ENCODE measurements around the gene ATXN7L2.
"Not testable (repeated sequence)": the region's sequence is repeated elsewhere in the genome, so short reads cannot be mapped to it uniquely, and the experiment has no call there.

ATXN7L2 gene

GRCh38 chr1:109466452-109467300 lies 17.0 kb upstream of the ATXN7L2 start, which contains the start of gene SYPL2:
Gene SYPL2, plus strand, starts transcription at chr1:109466546. Its CDS starts 298 bp downstream, at chr1:109466844.
- H3K4me3 Mint-ChIP-seq = peak within 1 kb of the TSS; percentile 58 to 60
- DNase-seq (no peak), ATAC-seq (replicated peaks) (peak; percentile 61)
- peaks cover 0 to 2% of the 10 kb centered on the region in 2 donors for H3K4me1 Mint-ChIP-seq (ENCODE audit: low read depth in 2 of 2)
- no peaks in the 10 kb centered on the region for H3K36me3 Mint-ChIP-seq (ENCODE audit: insufficient read depth)
- H3K27ac Mint-ChIP-seq = no peak within 1 kb of the TSS
- H3K27me3 Mint-ChIP-seq = peaks cover 81 to 89% of the 10 kb centered on the region in 2 donors
- no peaks in the 10 kb centered on the region for H3K9me3 Mint-ChIP-seq

DNA sequence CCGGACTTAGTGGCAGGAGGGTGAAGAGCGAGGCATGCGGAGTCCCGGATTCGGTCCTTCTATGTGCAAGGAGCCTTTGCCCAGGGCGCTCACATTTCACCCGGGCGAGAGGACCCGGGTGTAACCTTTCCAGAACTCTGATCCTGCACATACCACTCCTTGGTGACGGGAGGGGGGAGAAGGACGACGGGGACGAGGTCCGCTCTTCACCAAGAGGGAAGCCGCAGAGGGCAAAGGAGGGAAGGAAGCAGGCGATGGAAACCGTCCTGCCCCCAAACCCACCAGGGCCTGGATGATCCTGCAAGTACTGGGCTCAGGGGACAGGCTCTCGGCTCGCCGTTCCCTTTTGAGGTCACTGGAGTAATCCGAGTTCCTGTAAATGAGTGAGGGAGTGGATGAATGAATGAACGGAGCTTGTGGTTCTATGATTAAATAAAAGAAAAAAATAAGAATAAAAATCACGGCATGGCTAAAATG lies 16.4 kb upstream of the ATXN7L2 start:
- Mint-ChIP-seq H3K4me3 (peak overlapping the region; percentile 54 to 58), H3K27ac (no peak overlapping the region), H3K4me1 (ENCODE audit: low read depth in 2 of 2) (peaks cover 0 to 2% of the 10 kb centered on the region in 2 donors), H3K27me3 (peaks cover 78 to 89% of the 10 kb centered on the region in 2 donors), H3K36me3 (ENCODE audit: insufficient read depth) (no peaks in the 10 kb centered on the region), H3K9me3 (no peaks in the 10 kb centered on the region)
- DNase-seq (no peak), ATAC-seq (replicated peaks) (no peak)

DNA sequence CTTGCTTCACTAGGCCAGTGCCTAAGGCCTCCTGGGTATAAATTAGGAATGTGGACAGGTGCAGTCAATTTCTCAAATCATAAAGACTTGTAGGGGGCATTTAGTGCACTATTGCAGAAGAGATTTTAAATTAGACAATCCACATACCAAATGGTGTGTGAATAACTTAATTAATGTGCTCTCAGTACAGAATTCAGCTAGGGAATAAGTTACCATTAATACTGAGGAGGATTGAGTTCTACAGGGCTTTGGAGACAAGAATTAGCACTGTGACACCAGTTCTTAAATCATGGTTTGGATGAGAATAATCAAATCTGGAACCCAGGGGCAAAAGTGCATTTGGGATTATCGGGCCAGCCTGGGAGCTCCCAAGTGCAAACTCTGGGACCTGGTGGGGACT lies 15.6 kb upstream of the ATXN7L2 start:
- Mint-ChIP-seq H3K36me3 (ENCODE audit: insufficient read depth) (no peaks in the 10 kb centered on the region), H3K4me3 (peak overlapping the region in 1 of 2 donors; percentile 58), H3K9me3 (no peaks in the 10 kb centered on the region), H3K27me3 (peaks cover 78 to 89% of the 10 kb centered on the region in 2 donors), H3K4me1 (ENCODE audit: low read depth in 2 of 2) (peaks cover 0 to 2% of the 10 kb centered on the region in 2 donors), H3K27ac (no peak overlapping the region)
- DNase-seq (no peak), ATAC-seq (replicated peaks) (no peak)

GRCh38 chr1:109468903-109469302 lies 14.8 kb upstream of the ATXN7L2 start:
- no peak overlapping the region for H3K4me3 Mint-ChIP-seq

DNA sequence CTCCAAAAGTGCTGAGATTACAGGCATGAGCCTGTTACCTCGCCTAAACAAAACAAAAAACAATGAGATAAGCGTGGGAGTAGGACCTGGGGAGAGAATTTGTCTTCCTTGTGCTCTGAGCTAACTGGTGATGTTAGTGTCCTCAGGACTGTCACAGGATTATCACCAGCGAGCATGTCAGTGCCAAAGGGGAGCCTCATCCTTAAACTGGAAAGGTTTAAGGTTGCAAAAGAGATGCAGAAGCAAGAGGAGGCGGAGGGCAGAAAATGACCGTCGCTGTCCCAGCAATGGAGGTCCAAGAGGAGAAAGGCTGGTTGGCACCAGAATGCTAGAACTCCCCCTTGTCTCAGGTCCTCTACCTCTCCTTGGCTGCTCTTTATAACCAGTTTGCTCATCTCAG lies 13.5 kb upstream of the ATXN7L2 start:
- no peaks in the 10 kb centered on the region for H3K9me3 Mint-ChIP-seq
- H3K27me3 Mint-ChIP-seq = peaks cover 73 to 89% of the 10 kb centered on the region in 2 donors
- ATAC-seq (replicated peaks) (no peak), DNase-seq (no peak)
- H3K4me3 Mint-ChIP-seq = no peak overlapping the region
- H3K4me1 Mint-ChIP-seq (ENCODE audit: low read depth in 2 of 2) = peaks cover 0 to 2% of the 10 kb centered on the region in 2 donors
- H3K27ac Mint-ChIP-seq = no peak overlapping the region
- H3K36me3 Mint-ChIP-seq (ENCODE audit: insufficient read depth) = no peaks in the 10 kb centered on the region

More at GRCh38 chr1:109468903-109469302, 14.8 kb upstream of the ATXN7L2 start:
- Mint-ChIP-seq H3K36me3 (ENCODE audit: insufficient read depth) (no peaks in the 10 kb centered on the region), H3K27ac (no peak overlapping the region), H3K9me3 (no peaks in the 10 kb centered on the region), H3K27me3 (peaks cover 80 to 91% of the 10 kb centered on the region in 2 donors), H3K4me1 (ENCODE audit: low read depth in 2 of 2) (peaks cover 0 to 2% of the 10 kb centered on the region in 2 donors)
- DNase-seq (no peak), ATAC-seq (replicated peaks) (no peak)

DNA sequence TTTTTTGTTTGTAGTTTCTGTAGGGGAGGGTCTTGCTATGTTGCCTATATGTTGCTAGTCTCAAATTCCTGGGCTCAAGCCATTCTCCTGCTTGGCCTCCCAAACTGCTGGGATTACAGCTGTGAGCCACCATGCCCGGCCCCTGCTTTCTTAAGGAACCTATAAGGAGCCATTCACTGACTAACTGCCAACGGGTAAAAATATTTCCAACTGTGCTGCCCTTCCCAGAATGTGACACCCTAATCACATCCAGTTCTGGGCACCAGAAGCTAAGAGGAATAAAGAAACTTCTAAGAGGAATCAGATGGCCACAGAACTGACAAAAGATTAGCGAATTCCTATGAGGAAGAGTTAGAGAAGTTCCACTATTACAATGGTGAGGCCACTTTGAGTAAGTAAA lies 10.9 kb upstream of the ATXN7L2 start:
- H3K36me3 Mint-ChIP-seq (ENCODE audit: insufficient read depth) = no peaks in the 10 kb centered on the region
- peaks cover 82 to 95% of the 10 kb centered on the region in 2 donors for H3K27me3 Mint-ChIP-seq
- no peaks in the 10 kb centered on the region for H3K4me1 Mint-ChIP-seq (ENCODE audit: low read depth in 2 of 2)
- no peaks in the 10 kb centered on the region for H3K9me3 Mint-ChIP-seq
- ATAC-seq (replicated peaks) (no peak), DNase-seq (no peak)
- H3K4me3 Mint-ChIP-seq = no peak overlapping the region
- H3K27ac Mint-ChIP-seq = no peak overlapping the region

GRCh38 chr1:109473284-109474057 lies 10.2 kb upstream of the ATXN7L2 start:
- not testable (repeated sequence) for H3K9me3 Mint-ChIP-seq; H3K27ac Mint-ChIP-seq; DNase-seq; ATAC-seq (replicated peaks); H3K4me1 Mint-ChIP-seq (ENCODE audit: low read depth in 2 of 2); H3K36me3 Mint-ChIP-seq (ENCODE audit: insufficient read depth); H3K4me3 Mint-ChIP-seq
- H3K27me3 Mint-ChIP-seq = peaks cover 82 to 95% of the 10 kb centered on the region in 2 donors

GRCh38 chr1:109474697-109475096 lies 9.0 kb upstream of the ATXN7L2 start:
- DNase-seq = no peak
- peaks cover 81 to 98% of the 10 kb centered on the region in 2 donors for H3K27me3 Mint-ChIP-seq
- H3K27ac Mint-ChIP-seq = no peak overlapping the region
- ATAC-seq (replicated peaks) = no peak
- peaks cover 0 to 4% of the 10 kb centered on the region in 2 donors for H3K4me1 Mint-ChIP-seq (ENCODE audit: low read depth in 2 of 2)
- H3K4me3 Mint-ChIP-seq = no peak overlapping the region
- no peaks in the 10 kb centered on the region for H3K9me3 Mint-ChIP-seq
- no peaks in the 10 kb centered on the region for H3K36me3 Mint-ChIP-seq (ENCODE audit: insufficient read depth)

DNA sequence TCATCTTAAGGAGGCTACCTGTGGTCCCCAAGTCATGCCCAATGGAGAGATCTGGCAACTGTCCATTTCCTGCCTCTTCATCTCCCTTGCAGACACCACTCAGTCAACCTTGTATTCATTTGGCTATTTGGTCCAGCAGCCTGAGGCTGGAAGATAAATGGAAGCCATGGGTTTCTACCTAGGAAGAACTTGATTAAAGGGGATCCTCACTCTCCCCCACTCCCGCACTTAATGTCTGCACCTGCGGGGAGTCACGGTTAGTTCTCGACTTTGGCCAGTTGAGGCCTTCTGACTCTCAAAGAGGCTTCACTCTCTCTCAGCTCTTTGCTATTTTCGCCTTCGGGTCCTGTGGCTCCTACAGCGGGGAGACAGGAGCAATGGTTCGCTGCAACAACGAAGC lies 8.4 kb upstream of the ATXN7L2 start:
- Mint-ChIP-seq H3K27ac (no peak overlapping the region), H3K4me3 (no peak overlapping the region), H3K36me3 (ENCODE audit: insufficient read depth) (no peaks in the 10 kb centered on the region), H3K4me1 (ENCODE audit: low read depth in 2 of 2) (peaks cover 0 to 4% of the 10 kb centered on the region in 2 donors), H3K9me3 (no peaks in the 10 kb centered on the region), H3K27me3 (peaks cover 77 to 98% of the 10 kb centered on the region in 2 donors)
- ATAC-seq (replicated peaks) (no peak), DNase-seq (no peak)

DNA sequence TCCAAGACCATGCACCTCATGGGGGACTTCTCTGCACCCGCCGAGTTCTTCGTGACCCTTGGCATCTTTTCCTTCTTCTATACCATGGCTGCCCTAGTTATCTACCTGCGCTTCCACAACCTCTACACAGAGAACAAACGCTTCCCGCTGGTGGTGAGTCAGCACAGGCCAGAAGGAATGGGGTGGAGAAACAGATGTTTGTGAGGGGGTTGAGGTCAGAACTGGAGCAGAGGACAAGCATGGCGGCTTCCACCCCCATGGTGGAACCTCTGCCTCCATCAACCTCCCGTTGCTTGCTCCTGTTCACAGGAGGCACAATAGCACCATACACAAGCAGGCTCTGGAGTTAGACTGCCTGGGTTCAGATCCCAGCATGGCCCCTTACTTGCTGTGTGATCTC lies 6.9 kb upstream of the ATXN7L2 start:
- H3K4me3 Mint-ChIP-seq = no peak overlapping the region
- peaks cover 0 to 4% of the 10 kb centered on the region in 2 donors for H3K4me1 Mint-ChIP-seq (ENCODE audit: low read depth in 2 of 2)
- no peak for ATAC-seq (replicated peaks)
- H3K36me3 Mint-ChIP-seq (ENCODE audit: insufficient read depth) = no peaks in the 10 kb centered on the region
- H3K9me3 Mint-ChIP-seq = no peaks in the 10 kb centered on the region
- H3K27ac Mint-ChIP-seq = no peak overlapping the region
- DNase-seq = no peak
- H3K27me3 Mint-ChIP-seq = peaks cover 65 to 90% of the 10 kb centered on the region in 2 donors

DNA sequence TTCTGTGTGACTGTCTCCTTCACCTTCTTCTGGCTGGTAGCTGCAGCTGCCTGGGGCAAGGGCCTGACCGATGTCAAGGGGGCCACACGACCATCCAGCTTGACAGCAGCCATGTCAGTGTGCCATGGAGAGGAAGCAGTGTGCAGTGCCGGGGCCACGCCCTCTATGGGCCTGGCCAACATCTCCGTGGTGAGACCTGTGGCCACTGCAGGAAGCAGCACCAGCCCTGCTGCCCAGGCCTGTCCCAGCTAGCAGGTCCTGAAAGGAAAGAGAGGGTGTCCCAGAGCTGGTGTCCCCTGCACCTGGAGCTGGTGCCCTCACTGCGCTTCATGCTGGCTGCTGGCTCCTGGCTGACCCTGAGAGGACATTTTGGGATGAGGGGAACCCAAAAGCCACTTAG lies 5.9 kb upstream of the ATXN7L2 start:
- Mint-ChIP-seq H3K36me3 (ENCODE audit: insufficient read depth) (no peaks in the 10 kb centered on the region), H3K9me3 (no peaks in the 10 kb centered on the region), H3K27me3 (peaks cover 57 to 80% of the 10 kb centered on the region in 2 donors)

DNA sequence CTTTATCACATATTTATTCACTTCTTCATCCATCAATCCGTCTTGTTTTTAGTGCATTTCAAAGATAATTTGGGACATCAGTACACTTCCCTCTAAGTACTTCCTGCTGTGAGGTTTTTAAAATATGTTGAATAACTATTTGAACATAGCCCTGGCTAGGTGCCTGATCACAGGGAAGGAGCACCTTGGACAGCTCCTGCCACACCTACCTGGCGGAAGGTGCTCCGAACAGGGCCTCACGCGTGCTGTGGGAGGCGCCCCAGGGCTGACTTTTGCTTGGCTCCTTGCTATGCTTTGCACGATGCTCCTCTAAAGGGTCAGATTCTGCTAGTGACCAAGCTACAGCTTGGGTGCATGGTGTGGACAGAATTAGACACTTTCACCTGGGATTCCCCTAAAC lies 4.9 kb upstream of the ATXN7L2 start:
- Mint-ChIP-seq H3K36me3 (ENCODE audit: insufficient read depth) (peaks cover 3% of the 10 kb centered on the region), H3K9me3 (no peaks in the 10 kb centered on the region), H3K4me3 (no peak overlapping the region), H3K4me1 (ENCODE audit: low read depth in 2 of 2) (peaks cover 10 to 12% of the 10 kb centered on the region in 2 donors), H3K27me3 (peaks cover 49 to 70% of the 10 kb centered on the region in 2 donors), H3K27ac (no peak overlapping the region)
- no peak for ATAC-seq (replicated peaks)
- DNase-seq = no peak

More for the DNA sequence above, 5.9 kb upstream of the ATXN7L2 start:
- Mint-ChIP-seq H3K4me1 (ENCODE audit: low read depth in 2 of 2) (peaks cover 4 to 7% of the 10 kb centered on the region in 2 donors), H3K27ac (no peak overlapping the region), H3K4me3 (no peak overlapping the region)
- ATAC-seq (replicated peaks) (no peak), DNase-seq (no peak)

DNA sequence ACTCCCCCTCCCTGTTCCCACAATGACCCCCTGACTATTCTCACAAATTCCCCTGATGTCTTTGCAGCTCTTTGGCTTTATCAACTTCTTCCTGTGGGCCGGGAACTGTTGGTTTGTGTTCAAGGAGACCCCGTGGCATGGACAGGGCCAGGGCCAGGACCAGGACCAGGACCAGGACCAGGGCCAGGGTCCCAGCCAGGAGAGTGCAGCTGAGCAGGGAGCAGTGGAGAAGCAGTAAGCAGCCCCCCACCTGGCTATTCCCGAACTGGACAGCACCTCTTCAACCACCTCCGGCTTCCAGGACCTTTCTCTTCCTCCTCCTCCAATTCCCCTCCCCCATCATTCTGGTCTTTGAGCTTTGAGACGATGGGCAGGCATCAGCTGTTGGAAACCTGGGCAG lies 4.4 kb upstream of the ATXN7L2 start:
- Mint-ChIP-seq H3K4me3 (no peak overlapping the region), H3K27me3 (peaks cover 47 to 65% of the 10 kb centered on the region in 2 donors), H3K27ac (no peak overlapping the region), H3K4me1 (ENCODE audit: low read depth in 2 of 2) (peaks cover 13 to 15% of the 10 kb centered on the region in 2 donors), H3K9me3 (no peaks in the 10 kb centered on the region), H3K36me3 (ENCODE audit: insufficient read depth) (peaks cover 3% of the 10 kb centered on the region)
- ATAC-seq (replicated peaks) = no peak
- no peak for DNase-seq
